ENCODE measurements around the gene RFX2.

- no peak for TF ChIP-seq RARB (CRISPR knock-in tag; IDR thresholded peaks at IDR 0.05)
- TF ChIP-seq TCF4 (CRISPR knock-in tag; IDR thresholded peaks at IDR 0.05; ENCODE audit: borderline replicate concordance), result no peak
- TF ChIP-seq OSR1 (CRISPR knock-in tag; IDR thresholded peaks at IDR 0.05), result no peak
- no peak for TF ChIP-seq ZFP30 (CRISPR knock-in tag; IDR thresholded peaks at IDR 0.05)
These were observed 71.5 kb downstream of the RFX2 start for GRCh38 chr19:6038634-6039405.
